ENCODE measurements around the gene EGFL7.

DNA sequence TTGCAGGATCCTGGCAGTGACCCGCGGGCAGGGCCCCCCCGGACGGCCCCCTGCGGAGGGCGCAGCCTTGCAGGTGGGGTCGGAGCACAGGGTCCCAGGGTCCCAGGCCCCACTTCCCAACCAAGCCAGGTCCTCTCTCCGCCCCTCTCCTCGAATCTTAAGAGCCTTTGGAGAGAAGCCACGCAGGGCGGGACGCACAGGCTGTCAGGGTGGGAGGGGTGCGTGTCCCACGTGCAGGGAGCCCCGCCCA lies 18.4 kb upstream of the EGFL7 start:
- TF ChIP-seq CTCF (IDR thresholded peaks at IDR 0.05) (no peak), EZH2 (IDR thresholded peaks at IDR 0.05) (no peak)
